ENCODE data around the gene ABHD16A. TPM values are rescaled to one million over a fixed set of nuclear protein-coding genes. Genes with fewer than 3 reads are reported as not detected.

Gene ABHD16A
- total and polyA plus RNA-seq, 10 of the 15 experiments (the other 5 are each of a cell fraction or from before 2014, with no cell fraction given) = 7.5 to 43.0 (median 32.9) TPM

GRCh38 chr6:31729515-31729978 is 26.4 kb upstream of the ABHD16A start (continued):
- TF ChIP-seq CUX1 (IDR thresholded peaks at IDR 0.05; ENCODE audit: insufficient replicate concordance, low read depth, low read length) (no peak), E2F8 (IDR thresholded peaks at IDR 0.05; ENCODE audit: low read depth, partially characterized antibody) (no peak), YBX1 (IDR thresholded peaks at IDR 0.05) (no peak), EZH2 (IDR thresholded peaks at IDR 0.05; ENCODE audit: borderline replicate concordance, control insufficient read depth, low read depth, low read length) (no peak), CHD2 (IDR thresholded peaks at IDR 0.05; ENCODE audit: borderline replicate concordance, low read depth, low read length) (peak; percentile 42; the same call in 1 of the 2 replicates), PRDM15 (CRISPR knock-in tag; IDR thresholded peaks at IDR 0.05) (no peak), ATF7 (IDR thresholded peaks at IDR 0.05; ENCODE audit: low read depth) (no peak), SMARCA5 (IDR thresholded peaks at IDR 0.05) (peak; percentile 62; the same call in 1 of the 2 replicates), POLR2A (IDR thresholded peaks at IDR 0.05; ENCODE audit: low read depth, low read length) (no peak), CHD1 (IDR thresholded peaks at IDR 0.05; ENCODE audit: low read depth, low read length) (no peak), RBBP5 (conservative IDR thresholded peaks at IDR 0.05) (no peak), HDAC2 (IDR thresholded peaks at IDR 0.05) (no peak), POLR2AphosphoS5 (IDR thresholded peaks at IDR 0.05; ENCODE audit: low read length) (no peak), MAX (IDR thresholded peaks at IDR 0.05; ENCODE audit: low read depth, low read length) (no peak), ZNF622 (IDR thresholded peaks at IDR 0.05) (no peak), CBFB (IDR thresholded peaks at IDR 0.05; ENCODE audit: low read depth) (no peak), EP300 (IDR thresholded peaks at IDR 0.05; ENCODE audit: borderline replicate concordance in 1 of 2, control insufficient read depth in 1 of 2, low read depth in 2 of 2, low read length in 2 of 2) (no peak), E2F4 (IDR thresholded peaks at IDR 0.05; ENCODE audit: low read depth, low read length) (no peak; the same call in 1 of the 2 replicates)
